Subcutaneous adipose tissue (tissue), 4 donors: ENCODE results near the gene SAA1. TPM values are rescaled to one million over a fixed set of nuclear protein-coding genes. Genes with fewer than 3 reads are reported as not detected.

Source experiments
- small RNA-seq: library from RNA; depleted of rRNA; stranded (forward); fragments of <200 nt; gene quantifications from one replicate; pipeline ENCODE3, GENCODE V24; 2016
- total RNA-seq, 4 donors: library from RNA; depleted of rRNA; stranded (reverse); fragments of >200 nt; gene quantifications; one replicate each; pipeline ENCODE4 v1.1.0, GENCODE V29; 2016

SAA1 gene
- total RNA-seq, 4 donors from 2014 or later: 72.0 to 1,133 (median 441) TPM

Small RNA genes lying within 50 kb of the gene (small RNA-seq; reads per million reads assigned to genes)
- gene RNA5SP333 (not detected), gene RNA5SP334 (not detected)

Other genes starting within 250 kb of the SAA1 start
- 1 to 10 TPM in 2 of 4 donors, under 1 TPM in 2; 0.17 to 1.6 (median 0.94) TPM for gene TPH1, start 220.0 kb upstream of the SAA1 start, total RNA-seq
- 10 to 100 TPM; 10.8 to 15.6 (median 13.3) TPM for gene SAAL1, start 160.2 kb upstream of the SAA1 start, total RNA-seq
- not detected for gene MRGPRX3, start 133.7 kb upstream of the SAA1 start, total RNA-seq
- gene MRGPRX4, start 93.4 kb upstream of the SAA1 start, total RNA-seq: not detected
- gene SAA4, start 29.5 kb upstream of the SAA1 start, total RNA-seq: 1 to 10 TPM in 2 of 4 donors, not detected in 2; 2.6 to 5.1 TPM
- 100 to 1,000 TPM in 1 of 4 donors, 10 to 100 TPM in 2, 1 to 10 TPM in 1; 7.7 to 236 (median 71.9) TPM for gene SAA2, start 17.6 kb upstream of the SAA1 start, total RNA-seq
- gene HPS5, start 55.9 kb downstream of the SAA1 start, total RNA-seq: 10 to 100 TPM; 17.1 to 35.1 (median 18.4) TPM
- gene GTF2H1, start 56.3 kb downstream of the SAA1 start, total RNA-seq: 10 to 100 TPM; 50.7 to 80.4 (median 77.1) TPM
- 100 to 1,000 TPM; 504 to 615 (median 514) TPM for gene LDHA, start 128.3 kb downstream of the SAA1 start, total RNA-seq
- not detected for gene LDHC, start 146.1 kb downstream of the SAA1 start, total RNA-seq
- gene LDHAL6A, start 189.6 kb downstream of the SAA1 start, total RNA-seq: not detected